ENCODE data around the gene MIDN.

DNA sequence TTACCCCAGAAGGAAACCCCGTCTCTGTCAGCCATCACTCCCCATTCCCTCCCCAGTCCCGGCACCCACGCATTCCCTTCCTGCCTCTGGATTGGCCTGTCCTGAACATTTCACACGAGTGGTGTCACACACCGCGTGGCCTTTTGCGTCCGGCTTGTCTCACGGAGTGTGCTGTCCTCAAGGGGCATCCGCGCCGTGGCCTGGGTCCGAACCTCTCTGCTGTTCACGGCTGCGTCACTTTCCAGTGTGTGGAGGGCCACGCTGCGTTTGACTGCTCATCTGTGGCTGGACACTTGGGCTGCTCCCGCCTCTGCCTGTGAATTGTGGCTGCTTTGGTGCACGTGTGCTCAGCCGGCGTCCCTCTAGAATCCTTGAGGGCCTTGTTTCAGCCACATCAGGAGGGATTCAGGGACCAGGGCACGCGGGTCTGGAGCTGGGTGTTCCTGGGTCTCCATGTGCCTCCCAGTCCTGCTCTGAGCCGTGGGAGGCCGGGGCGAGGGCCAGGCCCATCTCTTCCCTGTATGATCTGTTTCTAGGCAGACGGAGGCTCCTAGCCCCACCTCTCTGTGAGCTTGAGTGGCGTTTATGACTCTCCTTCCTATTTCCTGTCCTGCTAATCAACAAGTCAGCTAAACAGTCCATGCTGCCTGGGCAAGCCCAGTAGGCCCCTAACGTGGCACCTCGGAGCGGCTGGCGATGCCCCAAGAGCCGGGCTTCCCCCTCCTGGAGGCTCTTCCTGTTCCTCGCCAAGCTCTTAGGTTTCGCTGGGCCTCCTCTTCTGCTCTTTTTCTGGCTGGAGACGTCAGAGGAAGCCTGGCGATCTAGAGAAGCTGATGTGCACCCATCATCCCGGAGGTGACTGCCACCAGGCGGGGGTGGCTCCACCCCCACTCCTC lies 34.7 kb upstream of the MIDN start:
- TF ChIP-seq, protein P1, sequence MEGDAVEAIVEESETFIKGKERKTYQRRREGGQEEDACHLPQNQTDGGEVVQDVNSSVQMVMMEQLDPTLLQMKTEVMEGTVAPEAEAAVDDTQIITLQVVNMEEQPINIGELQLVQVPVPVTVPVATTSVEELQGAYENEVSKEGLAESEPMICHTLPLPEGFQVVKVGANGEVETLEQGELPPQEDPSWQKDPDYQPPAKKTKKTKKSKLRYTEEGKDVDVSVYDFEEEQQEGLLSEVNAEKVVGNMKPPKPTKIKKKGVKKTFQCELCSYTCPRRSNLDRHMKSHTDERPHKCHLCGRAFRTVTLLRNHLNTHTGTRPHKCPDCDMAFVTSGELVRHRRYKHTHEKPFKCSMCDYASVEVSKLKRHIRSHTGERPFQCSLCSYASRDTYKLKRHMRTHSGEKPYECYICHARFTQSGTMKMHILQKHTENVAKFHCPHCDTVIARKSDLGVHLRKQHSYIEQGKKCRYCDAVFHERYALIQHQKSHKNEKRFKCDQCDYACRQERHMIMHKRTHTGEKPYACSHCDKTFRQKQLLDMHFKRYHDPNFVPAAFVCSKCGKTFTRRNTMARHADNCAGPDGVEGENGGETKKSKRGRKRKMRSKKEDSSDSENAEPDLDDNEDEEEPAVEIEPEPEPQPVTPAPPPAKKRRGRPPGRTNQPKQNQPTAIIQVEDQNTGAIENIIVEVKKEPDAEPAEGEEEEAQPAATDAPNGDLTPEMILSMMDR (conservative IDR thresholded peaks at IDR 0.05; ENCODE audit: low read depth, low read length) = no peak
- TF ChIP-seq POLR2A (IDR thresholded peaks at IDR 0.05; ENCODE audit: low read depth, low read length) (no peak), CEBPB (IDR thresholded peaks at IDR 0.05; ENCODE audit: low read depth, low read length) (no peak), MXI1 (IDR thresholded peaks at IDR 0.05; ENCODE audit: borderline replicate concordance, low read depth, low read length) (no peak)
